ENCODE results near the gene WDR70.

GRCh38 chr5:37619353-37619752 lies 240.2 kb downstream of the WDR70 start:
- TF ChIP-seq, protein P1, sequence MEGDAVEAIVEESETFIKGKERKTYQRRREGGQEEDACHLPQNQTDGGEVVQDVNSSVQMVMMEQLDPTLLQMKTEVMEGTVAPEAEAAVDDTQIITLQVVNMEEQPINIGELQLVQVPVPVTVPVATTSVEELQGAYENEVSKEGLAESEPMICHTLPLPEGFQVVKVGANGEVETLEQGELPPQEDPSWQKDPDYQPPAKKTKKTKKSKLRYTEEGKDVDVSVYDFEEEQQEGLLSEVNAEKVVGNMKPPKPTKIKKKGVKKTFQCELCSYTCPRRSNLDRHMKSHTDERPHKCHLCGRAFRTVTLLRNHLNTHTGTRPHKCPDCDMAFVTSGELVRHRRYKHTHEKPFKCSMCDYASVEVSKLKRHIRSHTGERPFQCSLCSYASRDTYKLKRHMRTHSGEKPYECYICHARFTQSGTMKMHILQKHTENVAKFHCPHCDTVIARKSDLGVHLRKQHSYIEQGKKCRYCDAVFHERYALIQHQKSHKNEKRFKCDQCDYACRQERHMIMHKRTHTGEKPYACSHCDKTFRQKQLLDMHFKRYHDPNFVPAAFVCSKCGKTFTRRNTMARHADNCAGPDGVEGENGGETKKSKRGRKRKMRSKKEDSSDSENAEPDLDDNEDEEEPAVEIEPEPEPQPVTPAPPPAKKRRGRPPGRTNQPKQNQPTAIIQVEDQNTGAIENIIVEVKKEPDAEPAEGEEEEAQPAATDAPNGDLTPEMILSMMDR (IDR thresholded peaks at IDR 0.05), result no peak
- TF ChIP-seq JAZF1 (CRISPR knock-in tag; IDR thresholded peaks at IDR 0.05) (no peak), ATF6 (CRISPR knock-in tag; IDR thresholded peaks at IDR 0.05) (no peak), GRHL2 (CRISPR knock-in tag; IDR thresholded peaks at IDR 0.05; ENCODE audit: insufficient replicate concordance, severe bottlenecking) (no peak)

All from WTC11 (cell line).